H9 (cell line): ENCODE results near the gene DNAH11. TPM values are rescaled to one million over a fixed set of nuclear protein-coding genes. Genes with fewer than 3 reads are reported as not detected.

ENCODE experiments used
- DNase-seq: peaks from one replicate; pipeline ENCODE4 v3.0.0-alpha.2; 2017
- H2AFZ ChIP-seq: one replicate; pipeline ENCODE4 v1.6.1; 2013; ENCODE audit warnings: mild to moderate bottlenecking, low read length, control low read depth, moderate library complexity
- H2AK5ac ChIP-seq: 2 replicates; pipeline ENCODE4 v1.6.1; 2013; ENCODE audit warnings: low read length, control low read depth, mixed read lengths; ENCODE audit not compliant: insufficient read length
- H2BK120ac ChIP-seq: one replicate; pipeline ENCODE4 v1.6.1; 2013; ENCODE audit warnings: low read depth, mild to moderate bottlenecking, low read length, control low read depth, inconsistent platforms; ENCODE audit not compliant: poor library complexity, severe bottlenecking
- H2BK12ac ChIP-seq: 2 replicates; pipeline ENCODE4 v1.6.1; 2013; ENCODE audit warnings: low read length, control low read depth, mixed read lengths, low read depth; ENCODE audit not compliant: insufficient read length
- H2BK15ac ChIP-seq: 2 replicates; pipeline ENCODE4 v1.6.1; 2013; ENCODE audit warnings: low read depth, low read length, control low read depth
- H2BK20ac ChIP-seq: one replicate; pipeline ENCODE4 v1.6.1; 2013; ENCODE audit warnings: low read depth, mild to moderate bottlenecking, low read length, control low read depth, inconsistent platforms; ENCODE audit not compliant: poor library complexity, severe bottlenecking
- H2BK5ac ChIP-seq: 2 replicates; pipeline ENCODE4 v1.6.1; 2013; ENCODE audit warnings: low read length, control low read depth, mixed read lengths; ENCODE audit not compliant: insufficient read length
- H3K14ac ChIP-seq: 2 replicates; pipeline ENCODE4 v1.6.1; 2013; ENCODE audit warnings: low read length, control low read depth; ENCODE audit not compliant: insufficient read depth
- H3K18ac ChIP-seq: 2 replicates; pipeline ENCODE4 v1.6.1; 2013; ENCODE audit warnings: low read depth, mild to moderate bottlenecking, mixed read lengths, low read length, control low read depth; ENCODE audit not compliant: insufficient read length
- H3K23ac ChIP-seq: 2 replicates; pipeline ENCODE4 v1.6.1; 2013; ENCODE audit warnings: low read length, control low read depth, mixed read lengths, low read depth; ENCODE audit not compliant: insufficient read length
- H3K23me2 ChIP-seq: 2 replicates; pipeline ENCODE4 v1.6.1; 2013; ENCODE audit warnings: low read depth, mild to moderate bottlenecking, mixed read lengths, low read length, control low read depth; ENCODE audit not compliant: insufficient read length, poor library complexity, severe bottlenecking
- H3K27ac ChIP-seq: 2 replicates; pipeline ENCODE4 v1.5.1; 2013; ENCODE audit warnings: low read length, control low read depth, mixed read lengths, low read depth; ENCODE audit not compliant: insufficient read length
- H3K27me3 ChIP-seq: 2 replicates; pipeline ENCODE4 v1.6.1; 2013; ENCODE audit warnings: low read length, control low read depth, inconsistent platforms; ENCODE audit not compliant: insufficient read depth
- H3K4ac ChIP-seq: 2 replicates; pipeline ENCODE4 v1.6.1; 2013; ENCODE audit warnings: low read depth, mild to moderate bottlenecking, control low read depth, inconsistent platforms, low read length, moderate library complexity
- H3K4me1 ChIP-seq: 2 replicates; pipeline ENCODE4 v1.6.1; 2013; ENCODE audit warnings: low read length, control low read depth, inconsistent platforms; ENCODE audit not compliant: insufficient read depth
- H3K4me2 ChIP-seq: 2 replicates; pipeline ENCODE4 v1.6.1; 2013; ENCODE audit warnings: low read length, control low read depth, mixed read lengths; ENCODE audit not compliant: insufficient read length, insufficient read depth
- H3K56ac ChIP-seq: 2 replicates; pipeline ENCODE4 v1.6.1; 2013; ENCODE audit warnings: low read depth, mild to moderate bottlenecking, mixed read lengths, low read length, control low read depth; ENCODE audit not compliant: insufficient read length
- H3K79me1 ChIP-seq: 2 replicates; pipeline ENCODE4 v1.6.1; 2013; ENCODE audit warnings: low read depth, mild to moderate bottlenecking, moderate library complexity, low read length, control low read depth, inconsistent platforms; ENCODE audit not compliant: insufficient read depth, poor library complexity, severe bottlenecking
- H3K79me2 ChIP-seq: 2 replicates; pipeline ENCODE4 v1.6.1; 2013; ENCODE audit warnings: low read length, control low read depth, inconsistent platforms; ENCODE audit not compliant: insufficient read depth
- H3K9ac ChIP-seq: 2 replicates; pipeline ENCODE4 v1.6.1; 2013; ENCODE audit warnings: low read length, control low read depth, mixed read lengths; ENCODE audit not compliant: insufficient read length; ENCODE audit errors: extremely low read depth
- H3K9me3 ChIP-seq: one replicate; pipeline ENCODE4 v1.6.1; 2013; ENCODE audit warnings: low read depth, low read length, inconsistent platforms; ENCODE audit not compliant: control insufficient read depth
- H3T11ph ChIP-seq: one replicate; pipeline ENCODE4 v1.6.1; 2013; ENCODE audit warnings: mild to moderate bottlenecking, low read length, control low read depth, inconsistent platforms
- H4K20me1 ChIP-seq: one replicate; pipeline ENCODE4 v1.6.1; 2013; ENCODE audit not compliant: control insufficient read depth, insufficient read length, insufficient read depth
- H4K5ac ChIP-seq: 2 replicates; pipeline ENCODE4 v1.6.1; 2013; ENCODE audit warnings: low read depth, mild to moderate bottlenecking, mixed read lengths, low read length, control low read depth; ENCODE audit not compliant: insufficient read length
- H4K8ac ChIP-seq: replicated peaks from 2 replicates; pipeline ENCODE4 v1.6.1; 2013; ENCODE audit warnings: low read length, control low read depth, mixed read lengths, low read depth; ENCODE audit not compliant: insufficient read length
- H4K91ac ChIP-seq: 2 replicates; pipeline ENCODE4 v1.6.1; 2013; ENCODE audit warnings: low read depth, mild to moderate bottlenecking, moderate library complexity, mixed read lengths, low read length, control low read depth; ENCODE audit not compliant: insufficient read length
- H3K27ac Mint-ChIP-seq, 3 experiments: 2 replicates in 2 of 3; 3 replicates in 1 of 3; pipeline ENCODE4 v1.8.0; 2020 to 2021; ENCODE audit warnings: mixed read lengths in 3 of 3, mild to moderate bottlenecking in 1 of 3, moderate library complexity in 1 of 3
- H3K27me3 Mint-ChIP-seq: 2 replicates; pipeline ENCODE4 v1.8.0; 2021; ENCODE audit warnings: low read depth, mild to moderate bottlenecking, moderate library complexity, mixed read lengths
- H3K36me3 Mint-ChIP-seq, 3 experiments: 2 replicates in 2 of 3; 3 replicates in 1 of 3; pipeline ENCODE4 v1.8.0; 2020 to 2021; ENCODE audit warnings: low read depth in 3 of 3, mixed read lengths in 3 of 3; ENCODE audit not compliant: insufficient read depth in 1 of 3
- H3K4me1 Mint-ChIP-seq, 2 experiments: 2 replicates each; pipeline ENCODE4 v1.8.0; 2020; ENCODE audit warnings: mixed read lengths in 2 of 2
- H3K4me3 Mint-ChIP-seq, 2 experiments: 2 replicates in 1 of 2; 3 replicates in 1 of 2; pipeline ENCODE4 v1.8.0; 2020 to 2021; ENCODE audit warnings: mild to moderate bottlenecking in 2 of 2, mixed read lengths in 2 of 2, moderate library complexity in 1 of 2
- H3K9me3 Mint-ChIP-seq, 2 experiments: 2 replicates in 1 of 2; 3 replicates in 1 of 2; pipeline ENCODE4 v1.8.0; 2020; ENCODE audit warnings: mild to moderate bottlenecking in 2 of 2, mixed read lengths in 2 of 2, moderate library complexity in 1 of 2
- CTCF ChIP-seq: fragments of 200-600 bp; sonication (generic); conservative IDR thresholded peaks from 3 replicates; pipeline ENCODE4 v1.8.0; 2021; ENCODE audit warnings: antibody characterized with exemption, mild to moderate bottlenecking
- WGBS: extraction: QIAGEN DNeasy Blood & Tissue Kit; methylation state at CpG from one replicate; pipeline ENCODE4 v1.1.7; 2013; ENCODE audit warnings: missing lambda C conversion rate, low lambda C conversion rate, mixed read lengths; ENCODE audit not compliant: insufficient read length; ENCODE audit errors: extremely low coverage; 5-methylcytosine and 5-hydroxymethylcytosine counted together
- total RNA-seq: library from RNA; stranded (reverse); gene quantifications from 2 replicates; pipeline ENCODE4 v1.2.1, GENCODE V29; 2021

The DNAH11 gene
- total RNA-seq, 1 experiment from 2014 or later = 2.5 TPM

DNA sequence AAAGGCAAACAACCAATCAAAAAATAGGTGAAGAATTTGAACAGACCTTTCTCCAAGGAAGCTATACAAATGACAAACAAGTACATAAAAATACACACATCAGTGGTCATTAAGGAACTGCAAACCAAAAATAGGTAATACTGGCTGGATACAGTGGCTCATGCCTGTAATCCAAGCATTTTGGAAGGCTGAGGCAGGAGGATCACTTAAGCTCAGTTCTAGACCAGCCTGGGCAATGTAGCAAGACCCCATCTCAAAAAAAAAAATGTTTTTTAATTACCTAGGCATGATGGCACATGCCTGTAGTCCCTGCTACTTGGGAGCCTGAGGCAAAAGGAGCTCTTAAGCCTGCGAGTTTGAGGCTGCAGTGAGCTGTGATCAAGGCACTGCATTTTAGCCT is 383.6 kb downstream of the DNAH11 start:
- H3K4ac ChIP-seq = no peak overlapping the region
- peaks cover 5% of the 10 kb centered on the region for H3K79me1 ChIP-seq
- H2BK5ac ChIP-seq = no peak overlapping the region
- no peak overlapping the region for H4K8ac ChIP-seq
- H2AFZ ChIP-seq = no peak overlapping the region
- H3K27me3 ChIP-seq = no peaks in the 10 kb centered on the region
- no peak overlapping the region for H4K5ac ChIP-seq
- no peak overlapping the region for H3K18ac ChIP-seq
- no peak overlapping the region for H2BK12ac ChIP-seq
- no peak overlapping the region for H4K91ac ChIP-seq
- H3K27me3 Mint-ChIP-seq = no peaks in the 10 kb centered on the region
- DNase-seq = no peak
- H3K27ac ChIP-seq = no peak overlapping the region
- H3K27ac Mint-ChIP-seq = no peak overlapping the region
- no peak overlapping the region for H3K9ac ChIP-seq
- H3K4me1 ChIP-seq = no peaks in the 10 kb centered on the region
- H3K4me2 ChIP-seq = no peak overlapping the region
- peaks cover 5% of the 10 kb centered on the region; the same call in 1 of the 2 replicates for H3K79me2 ChIP-seq
- H3K56ac ChIP-seq = no peak overlapping the region
- no peak for TF ChIP-seq CTCF
- H3K23ac ChIP-seq = no peak overlapping the region
- peaks cover 57 to 59% of the 10 kb centered on the region in 2 experiments for H3K4me1 Mint-ChIP-seq
- no CpG with 5 or more reads among the region's 1 CpG for WGBS
- peaks cover 7 to 20% (median 12%) of the 10 kb centered on the region in 3 experiments for H3K36me3 Mint-ChIP-seq
- no peaks in the 10 kb centered on the region for H4K20me1 ChIP-seq
- H3K23me2 ChIP-seq = no peaks in the 10 kb centered on the region
- H2BK20ac ChIP-seq = no peak overlapping the region
- H2AK5ac ChIP-seq = no peak overlapping the region
- H3T11ph ChIP-seq = no peak overlapping the region
- no peak overlapping the region for H2BK15ac ChIP-seq
- no peak overlapping the region for H3K4me3 Mint-ChIP-seq
- H2BK120ac ChIP-seq = no peak overlapping the region
- no peak overlapping the region for H3K14ac ChIP-seq
- no peaks in the 10 kb centered on the region for H3K9me3 ChIP-seq
- H3K9me3 Mint-ChIP-seq = peaks cover 13 to 16% of the 10 kb centered on the region in 2 experiments
